ENCODE data around the gene MAPK8. TPM values are rescaled to one million over a fixed set of nuclear protein-coding genes. Genes with fewer than 3 reads are reported as not detected.

MAPK8 gene
- total and polyA plus RNA-seq, 2 of the 4 experiments (the other 2 are of a cell fraction) = 41.5 to 54.7 TPM

- Histone ChIP-seq H2AK9ac (replicated peaks; ENCODE audit: low read depth, low read length, poor library complexity) (peak overlapping the region; percentile 43), H4K5ac (ENCODE audit: low read depth, low read length) (no peak overlapping the region), H3K23ac (ENCODE audit: low read depth, low read length) (no peak overlapping the region), H2BK5ac (ENCODE audit: low read depth, low read length, poor library complexity, severe bottlenecking) (no peak overlapping the region), H3K36me3 (ENCODE audit: control insufficient read depth, insufficient read depth, low read length) (peaks cover 11% of the 10 kb centered on the region; the same call in 1 of the 2 replicates), H3K9me1 (ENCODE audit: insufficient read depth, low read length) (peaks cover 12% of the 10 kb centered on the region), H3K4me3 (ENCODE audit: insufficient read depth, low read depth, low read length) (no peak overlapping the region), H2BK15ac (ENCODE audit: low read depth, low read length) (no peak overlapping the region), H3K56ac (ENCODE audit: extremely low read depth, insufficient read depth, low read length) (no peak overlapping the region), H2AK5ac (ENCODE audit: low read depth, low read length) (no peak overlapping the region), H2BK120ac (ENCODE audit: low read depth, low read length) (no peak overlapping the region), H3K18ac (ENCODE audit: low read depth, low read length) (no peak overlapping the region), H3K4me2 (ENCODE audit: low read depth, low read length) (no peak overlapping the region), H2BK20ac (ENCODE audit: low read depth, low read length) (no peak overlapping the region), H3K79me1 (ENCODE audit: low read depth in 1 of 2, low read length in 2 of 2) (peaks cover 4 to 69% of the 10 kb centered on the region in 2 experiments; a peak in 3 of 4 replicates), H3K4me1 (ENCODE audit: control insufficient read depth, insufficient read depth, low read length) (peaks cover 17% of the 10 kb centered on the region), H3K4ac (ENCODE audit: low read depth, low read length) (no peak overlapping the region), H3K9me3 (ENCODE audit: control insufficient read depth, insufficient read depth, low read length) (no peaks in the 10 kb centered on the region), H3K9ac (ENCODE audit: low read depth, low read length) (no peak overlapping the region), H4K91ac (ENCODE audit: insufficient read depth, low read depth, low read length) (no peak overlapping the region), H2AFZ (replicated peaks; ENCODE audit: low read length, poor library complexity) (no peak overlapping the region), H3K14ac (replicated peaks; ENCODE audit: low read depth, low read length) (no peak overlapping the region), H4K20me1 (ENCODE audit: insufficient read depth, low read length) (peaks cover 22% of the 10 kb centered on the region; the same call in 1 of the 2 replicates), H3K27me3 (ENCODE audit: control insufficient read depth, insufficient read depth, low read length) (no peaks in the 10 kb centered on the region), H3K27ac (ENCODE audit: insufficient read depth, low read length) (no peak overlapping the region), H4K8ac (ENCODE audit: low read depth in 2 of 2, low read length in 2 of 2) (no peak overlapping the region)
- ChIA-PET CTCF (no interaction called here), POLR2A (ENCODE audit: unreplicated experiment) (no interaction called here)
- in situ Hi-C loops (cut with MboI; ENCODE audit: low sequenced_read_pairs) (no loop called here), dilution Hi-C loops (cut with HindIII; ENCODE audit: low sequenced_read_pairs, unreplicated experiment) (no loop called here), intact Hi-C loops (cut with micrococcal nuclease) (no loop called here)
- ATAC-seq (ENCODE audit: low read depth) (no peak), DNase-seq (no peak)
- no peak for TF ChIP-seq RCOR1 (IDR thresholded peaks at IDR 0.05; ENCODE audit: insufficient replicate concordance, low read length)
- TF ChIP-seq CHD1 (IDR thresholded peaks at IDR 0.05; ENCODE audit: low read depth, low read length) = no peak
- TF ChIP-seq MAZ (IDR thresholded peaks at IDR 0.05; ENCODE audit: borderline replicate concordance, low read depth, low read length) = no peak
- no peak for TF ChIP-seq MAFK (IDR thresholded peaks at IDR 0.05; ENCODE audit: low read depth, low read length)
- TF ChIP-seq BHLHE40 (IDR thresholded peaks at IDR 0.05; ENCODE audit: low read depth, low read length) = no peak
- TF ChIP-seq RAD21 (IDR thresholded peaks at IDR 0.05; ENCODE audit: low read length) = no peak
- TF ChIP-seq, protein P1, sequence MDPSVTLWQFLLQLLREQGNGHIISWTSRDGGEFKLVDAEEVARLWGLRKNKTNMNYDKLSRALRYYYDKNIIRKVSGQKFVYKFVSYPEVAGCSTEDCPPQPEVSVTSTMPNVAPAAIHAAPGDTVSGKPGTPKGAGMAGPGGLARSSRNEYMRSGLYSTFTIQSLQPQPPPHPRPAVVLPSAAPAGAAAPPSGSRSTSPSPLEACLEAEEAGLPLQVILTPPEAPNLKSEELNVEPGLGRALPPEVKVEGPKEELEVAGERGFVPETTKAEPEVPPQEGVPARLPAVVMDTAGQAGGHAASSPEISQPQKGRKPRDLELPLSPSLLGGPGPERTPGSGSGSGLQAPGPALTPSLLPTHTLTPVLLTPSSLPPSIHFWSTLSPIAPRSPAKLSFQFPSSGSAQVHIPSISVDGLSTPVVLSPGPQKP (IDR thresholded peaks at IDR 0.05; ENCODE audit: borderline replicate concordance, low read depth, low read length) = no peak
- TF ChIP-seq MXI1 (IDR thresholded peaks at IDR 0.05; ENCODE audit: borderline replicate concordance, low read depth, low read length) = no peak
- TF ChIP-seq POLR2A (IDR thresholded peaks at IDR 0.05; ENCODE audit: low read depth, low read length) = no peak
- no peak for TF ChIP-seq USF2 (IDR thresholded peaks at IDR 0.05; ENCODE audit: low read depth, low read length)
- no peak for TF ChIP-seq CTCF (conservative IDR thresholded peaks at IDR 0.05; ENCODE audit: low read depth, low read length)
- no TSS peak for BruUV-seq (replicated peaks)
- WGBS, 2 experiments (ENCODE audit: extremely low coverage in 2 of 2, insufficient read length in 1 of 2) = 96% methylated on average over 4 of the region's 19 CpGs; no CpG with 5 or more reads in 1 of the 2 experiments
These were observed 147.2 kb downstream of the MAPK8 start for GRCh38 chr10:48453451-48454301.

All from IMR-90 (cell line).